ENCODE results near the gene NUDT22.
A peak's percentile ranks its signal among the peaks of the same experiment; 100 is the strongest.

Gene NUDT22

GRCh38 chr11:64207256-64208085, 18.6 kb upstream of the NUDT22 start:
- DNase-seq, result peak; percentile 81

- DNase-seq, result no peak
Measured at GRCh38 chr11:64208086-64208795, 17.8 kb upstream of the NUDT22 start.

- DNase-seq, result no peak
Measured at GRCh38 chr11:64208796-64209562, 17.1 kb upstream of the NUDT22 start.

- no peak for DNase-seq
Measured at GRCh38 chr11:64209563-64209843, 16.6 kb upstream of the NUDT22 start.

- DNase-seq, result no peak
Measured at GRCh38 chr11:64210301-64211020, 15.6 kb upstream of the NUDT22 start.

GRCh38 chr11:64211181-64211872, 14.7 kb upstream of the NUDT22 start:
- no peak for DNase-seq

GRCh38 chr11:64216879-64217278, 9.2 kb upstream of the NUDT22 start:
- no peak for DNase-seq

GRCh38 chr11:64218628-64219353, 7.3 kb upstream of the NUDT22 start:
- DNase-seq, result no peak

GRCh38 chr11:64219354-64219684, 6.8 kb upstream of the NUDT22 start:
- no peak for DNase-seq

- no peak for DNase-seq
Measured at GRCh38 chr11:64219755-64220154, 6.3 kb upstream of the NUDT22 start.

- no peak for DNase-seq
Measured at GRCh38 chr11:64220271-64220670, 5.8 kb upstream of the NUDT22 start.

- DNase-seq, result no peak
Measured at GRCh38 chr11:64220798-64221197, 5.3 kb upstream of the NUDT22 start.

- no peak for DNase-seq
Measured at GRCh38 chr11:64222651-64223000, 3.4 kb upstream of the NUDT22 start.

- DNase-seq, result no peak
Measured at GRCh38 chr11:64223001-64223651, 2.9 kb upstream of the NUDT22 start.

GRCh38 chr11:64224151-64224890, 1.8 kb upstream of the NUDT22 start:
- no peak for DNase-seq

- DNase-seq, result no peak
Measured at GRCh38 chr11:64224891-64225607, 1.0 kb upstream of the NUDT22 start.

GRCh38 chr11:64226507-64227051, 505 bp downstream of the NUDT22 start:
- DNase-seq, result peak; percentile 75

GRCh38 chr11:64227405-64227956, 1.4 kb downstream of the NUDT22 start:
- DNase-seq, result no peak

- DNase-seq, result no peak
Measured at GRCh38 chr11:64229090-64229743, 3.1 kb downstream of the NUDT22 start.
